Liver (tissue), 3 donors: Measurements from ENCODE around the gene PDK1.

Experiments used
- CTCF ChIP-seq: fragments of 150-350 bp; IDR thresholded peaks from 2 replicates; pipeline ENCODE4 v1.5.1; 2017; ENCODE audit warnings: improper control_type of control experiment, low read depth, low read length; ENCODE audit not compliant: missing input control
- EGR1 ChIP-seq, 2 donors: IDR thresholded peaks; 2 replicates each; pipeline ENCODE4 v1.6.1; 2016 to 2018; ENCODE audit warnings: antibody characterized with exemption in 2 of 2, low read depth in 2 of 2
- GABPA ChIP-seq, 2 donors: IDR thresholded peaks in 1 of 2; conservative IDR thresholded peaks in 1 of 2; 2 replicates each; pipeline ENCODE4 v1.6.1; 2016; ENCODE audit warnings: antibody characterized with exemption in 2 of 2, mild to moderate bottlenecking in 1 of 2, moderate library complexity in 1 of 2
- HNF4A ChIP-seq, 2 donors: conservative IDR thresholded peaks; 2 replicates each; pipeline ENCODE4 v1.6.1; 2016; ENCODE audit warnings: antibody characterized with exemption in 2 of 2, mild to moderate bottlenecking in 2 of 2
- MAX ChIP-seq: IDR thresholded peaks from 2 replicates; pipeline ENCODE4 v1.6.1; 2016; ENCODE audit warnings: antibody characterized with exemption
- RAD21 ChIP-seq, 2 donors: IDR thresholded peaks; 2 replicates each; pipeline ENCODE4 v1.6.1; 2016; ENCODE audit warnings: antibody characterized with exemption in 2 of 2, mild to moderate bottlenecking in 2 of 2
- REST ChIP-seq: IDR thresholded peaks from 2 replicates; pipeline ENCODE4 v1.6.1; 2016; ENCODE audit warnings: antibody characterized with exemption, mild to moderate bottlenecking
- YY1 ChIP-seq: IDR thresholded peaks from 2 replicates; pipeline ENCODE4 v1.6.1; 2016; ENCODE audit warnings: antibody characterized with exemption, mild to moderate bottlenecking
- ZBTB33 ChIP-seq: IDR thresholded peaks from 2 replicates; pipeline ENCODE4 v1.6.1; 2016; ENCODE audit warnings: antibody characterized with exemption
- donor health status: healthy.
- donor health status: healthy.

- no peak for TF ChIP-seq REST
- no peak for TF ChIP-seq CTCF
- TF ChIP-seq MAX = no peak
- TF ChIP-seq RAD21 (IDR thresholded peaks at IDR 0.05) = no peak
- TF ChIP-seq ZBTB33 = no peak
- no peak for TF ChIP-seq EGR1 (IDR thresholded peaks at IDR 0.05; ENCODE audit: low read depth in 2 of 2)
- TF ChIP-seq YY1 = no peak
- TF ChIP-seq HNF4A (conservative IDR thresholded peaks at IDR 0.05) = no peak
- TF ChIP-seq GABPA (IDR thresholded peaks at IDR 0.05 in 1 of 2, conservative IDR thresholded peaks at IDR 0.05 in 1 of 2) = no peak
Measured at GRCh38 chr2:172578054-172578453, 22.2 kb downstream of the PDK1 start.
